ENCODE measurements around the gene GAREM2. TPM values are rescaled to one million over a fixed set of nuclear protein-coding genes. Genes with fewer than 3 reads are reported as not detected.

GAREM2 gene
- total RNA-seq, 1 donor from 2014 or later, result 10.4 TPM

DNA sequence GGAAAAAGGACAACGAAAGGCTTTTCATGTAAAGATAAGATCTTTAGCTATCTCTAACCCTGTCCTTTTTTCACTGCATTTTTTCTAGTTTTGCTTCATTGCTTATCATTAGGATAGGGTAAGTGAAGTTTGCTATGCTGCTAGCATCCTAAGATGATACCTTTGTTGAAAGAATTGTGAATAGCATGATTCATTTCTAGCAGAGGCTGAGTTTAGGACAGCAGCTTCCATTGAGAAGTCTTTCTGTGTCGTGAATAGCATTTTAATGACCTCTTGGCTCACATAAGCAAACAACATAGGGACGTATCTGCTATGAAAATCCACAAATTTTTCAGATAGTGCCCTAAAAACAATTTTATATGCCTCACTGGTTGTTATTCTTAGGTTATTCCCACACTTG lies 36.4 kb upstream of the GAREM2 start:
- Mint-ChIP-seq H3K4me1 (ENCODE audit: low read depth) (no peaks in the 10 kb centered on the region), H3K36me3 (ENCODE audit: insufficient read depth) (peaks cover 3% of the 10 kb centered on the region)

DNA sequence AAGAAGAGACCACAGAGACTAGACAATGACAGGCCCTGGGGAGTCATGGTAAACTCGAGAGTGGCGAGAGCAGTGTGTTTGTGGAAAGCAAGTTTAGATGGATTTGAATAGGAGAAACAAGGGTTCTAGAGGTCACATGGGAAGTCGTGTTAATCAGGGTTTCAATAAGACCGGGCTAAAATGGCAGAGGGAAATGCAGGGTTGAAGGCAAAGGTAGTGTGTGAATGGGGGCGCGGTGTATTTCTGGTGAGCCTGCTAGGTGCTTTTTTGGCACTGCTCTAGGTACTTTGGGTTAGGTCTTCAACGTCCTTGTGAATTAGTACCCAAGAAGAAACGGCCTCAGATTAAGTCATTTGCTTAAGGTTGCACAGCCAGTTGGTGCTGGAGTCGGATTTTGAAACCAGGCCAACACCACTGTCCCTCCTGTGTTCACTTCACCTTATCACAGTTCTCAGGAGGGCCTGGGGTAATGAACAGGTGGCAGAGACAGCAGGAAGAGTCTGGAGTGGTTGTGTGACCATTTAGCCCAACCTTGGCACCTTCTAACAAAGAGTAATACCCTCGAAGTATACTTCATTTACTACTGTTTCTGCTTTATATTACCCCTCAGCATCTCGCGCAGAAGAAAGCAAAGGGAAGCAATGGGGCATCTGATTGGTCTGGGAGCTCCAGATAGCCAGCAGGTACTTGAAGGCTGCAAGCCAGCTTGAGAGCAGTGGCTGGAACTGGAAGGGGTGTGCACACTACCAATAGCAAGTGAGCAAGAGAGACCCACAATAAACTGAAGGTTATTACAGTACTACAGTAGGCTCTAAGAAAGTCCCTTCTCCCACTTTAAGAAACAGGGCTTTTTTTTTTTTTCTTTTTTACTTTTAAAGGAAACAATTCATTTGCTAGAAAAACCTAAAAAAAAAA lies 33.4 kb upstream of the GAREM2 start:
- Mint-ChIP-seq H3K27me3 (no peaks in the 10 kb centered on the region), H3K27ac (peak overlapping the region; percentile 53), H3K4me1 (ENCODE audit: low read depth) (peaks cover 11% of the 10 kb centered on the region), H3K4me3 (ENCODE audit: low read depth) (no peak overlapping the region), H3K36me3 (ENCODE audit: insufficient read depth) (peaks cover 2% of the 10 kb centered on the region), H3K9me3 (ENCODE audit: low read depth) (no peaks in the 10 kb centered on the region)
- no peak for DNase-seq (ENCODE audit: low spot score, unreplicated experiment)
- no peak for TF ChIP-seq CTCF (IDR thresholded peaks at IDR 0.05; ENCODE audit: unreplicated experiment)

More for the DNA sequence above, 36.4 kb upstream of the GAREM2 start:
- no peaks in the 10 kb centered on the region for H3K27me3 Mint-ChIP-seq
- no peak overlapping the region for H3K27ac Mint-ChIP-seq
- no peaks in the 10 kb centered on the region for H3K9me3 Mint-ChIP-seq (ENCODE audit: low read depth)
- H3K4me3 Mint-ChIP-seq (ENCODE audit: low read depth), result no peak overlapping the region
- DNase-seq (ENCODE audit: low spot score, unreplicated experiment), result no peak
- TF ChIP-seq CTCF (IDR thresholded peaks at IDR 0.05; ENCODE audit: unreplicated experiment), result no peak

DNA sequence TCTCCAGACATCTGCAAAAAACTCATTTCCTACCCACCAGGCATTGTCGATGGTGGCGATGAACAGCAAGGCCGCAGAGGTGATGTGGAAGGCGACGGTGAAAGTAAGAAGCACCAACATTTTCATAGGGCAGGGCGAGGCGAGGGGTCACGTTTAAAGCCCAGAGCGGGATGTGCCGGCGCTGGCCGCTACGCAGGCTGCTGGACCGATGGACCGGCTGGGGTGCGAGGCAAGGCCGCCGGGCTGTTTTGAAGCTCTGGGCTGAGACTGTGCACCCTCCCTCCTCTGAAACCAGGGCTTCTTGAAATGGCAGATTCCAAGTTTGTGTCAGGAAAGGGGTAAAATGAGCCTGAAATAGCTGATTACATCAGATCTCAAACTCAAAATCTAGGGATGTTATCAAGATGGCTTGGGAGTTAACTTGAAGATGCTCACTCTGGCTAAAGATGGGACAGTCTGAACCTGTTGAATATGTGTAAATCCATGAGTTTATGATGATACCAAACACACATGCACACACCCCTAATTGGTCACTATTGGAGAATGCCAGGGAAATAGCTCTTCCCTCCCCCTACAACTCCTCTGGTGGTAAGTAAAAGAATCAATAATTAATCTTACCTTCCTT lies 31.6 kb upstream of the GAREM2 start:
- no peak overlapping the region for H3K4me3 Mint-ChIP-seq (ENCODE audit: low read depth)
- no peak overlapping the region for H3K27ac Mint-ChIP-seq
- no peaks in the 10 kb centered on the region for H3K27me3 Mint-ChIP-seq
- H3K4me1 Mint-ChIP-seq (ENCODE audit: low read depth), result peaks cover 13% of the 10 kb centered on the region
- TF ChIP-seq CTCF (IDR thresholded peaks at IDR 0.05; ENCODE audit: unreplicated experiment), result no peak
- no peak for DNase-seq (ENCODE audit: low spot score, unreplicated experiment)
- H3K36me3 Mint-ChIP-seq (ENCODE audit: insufficient read depth), result peaks cover 2% of the 10 kb centered on the region
- no peaks in the 10 kb centered on the region for H3K9me3 Mint-ChIP-seq (ENCODE audit: low read depth)

DNA sequence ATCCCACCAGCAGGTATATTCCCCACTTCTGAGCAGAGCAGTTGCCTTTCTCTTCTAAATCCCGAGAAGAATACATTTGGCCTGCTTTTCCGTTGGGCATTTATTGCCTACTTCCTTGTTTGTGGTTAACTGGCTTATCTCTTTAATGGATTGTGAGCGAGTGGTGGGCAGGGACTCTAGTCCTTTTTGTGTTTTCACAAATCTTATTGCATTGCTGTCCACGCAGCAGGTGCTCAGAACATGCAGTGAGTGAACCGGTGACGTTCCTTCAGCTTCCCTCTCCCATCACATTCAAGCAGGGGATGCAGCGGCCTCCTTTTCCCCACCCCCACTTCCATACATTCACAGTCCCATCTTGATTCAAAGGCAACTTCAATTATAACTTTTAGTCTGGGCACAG lies 28.9 kb upstream of the GAREM2 start:
- DNase-seq (ENCODE audit: low spot score, unreplicated experiment), result no peak
- Mint-ChIP-seq H3K27ac (peak overlapping the region; percentile 27), H3K27me3 (peaks cover 5% of the 10 kb centered on the region), H3K4me3 (ENCODE audit: low read depth) (no peak overlapping the region), H3K9me3 (ENCODE audit: low read depth) (no peaks in the 10 kb centered on the region), H3K36me3 (ENCODE audit: insufficient read depth) (no peaks in the 10 kb centered on the region), H3K4me1 (ENCODE audit: low read depth) (peaks cover 13% of the 10 kb centered on the region)
- no peak for TF ChIP-seq CTCF (IDR thresholded peaks at IDR 0.05; ENCODE audit: unreplicated experiment)

- DNase-seq (ENCODE audit: low spot score, unreplicated experiment), result peak; percentile 43
- Mint-ChIP-seq H3K27me3 (peaks cover 11% of the 10 kb centered on the region), H3K9me3 (ENCODE audit: low read depth) (no peaks in the 10 kb centered on the region), H3K27ac (no peak overlapping the region), H3K36me3 (ENCODE audit: insufficient read depth) (no peaks in the 10 kb centered on the region), H3K4me1 (ENCODE audit: low read depth) (peaks cover 13% of the 10 kb centered on the region), H3K4me3 (ENCODE audit: low read depth) (no peak overlapping the region)
- peak; percentile 83 for TF ChIP-seq CTCF (IDR thresholded peaks at IDR 0.05; ENCODE audit: unreplicated experiment)
These were observed 27.8 kb upstream of the GAREM2 start for GRCh38 chr2:26144953-26145680.
